HG02763 (cell line): Measurements from ENCODE around the gene NDUFB6.
"Not testable (repeated sequence)": the region's sequence is repeated elsewhere in the genome, so short reads cannot be mapped to it uniquely, and the experiment has no call there.

Source experiments
- ATAC-seq: cut with Tn5 transposase; IDR thresholded peaks from one replicate; pipeline ENCODE4 v1.9.1; 2021; ENCODE audit warnings: mild to moderate bottlenecking, moderate library complexity; ENCODE audit not compliant: unreplicated experiment

The NDUFB6 gene

DNA sequence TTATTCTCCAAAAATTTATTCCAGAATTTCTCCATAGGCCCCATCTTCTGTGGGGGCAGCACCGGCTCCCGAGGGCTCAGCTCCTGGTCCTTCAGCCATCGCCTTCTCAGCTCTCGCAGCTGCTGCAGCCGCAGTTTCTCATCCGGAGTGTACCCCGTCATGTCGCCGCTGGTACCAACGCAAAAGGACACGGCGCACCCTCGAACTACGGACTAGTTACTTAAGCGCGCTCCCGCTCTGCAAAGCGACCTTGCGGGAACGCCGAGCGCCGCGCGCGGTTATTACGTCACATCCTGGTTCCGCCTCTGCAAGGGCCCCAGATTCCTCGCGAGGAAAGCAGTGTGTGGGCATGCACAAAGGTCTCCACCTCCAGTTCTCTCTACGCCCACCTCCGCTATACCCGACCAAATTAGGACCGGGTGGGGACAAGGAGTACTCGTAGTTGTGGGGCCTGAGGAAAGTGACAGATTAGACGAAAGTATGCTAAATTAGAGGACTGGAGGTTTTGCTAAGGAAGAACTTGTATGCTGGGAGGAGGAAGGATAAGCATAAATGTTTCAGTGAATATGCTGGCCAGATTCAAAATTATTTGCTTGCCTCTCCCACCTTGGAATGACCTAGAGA lies at the start of gene NDUFB6:
TSS of gene NDUFB6 (minus strand) at position 260 of the 624 bp plus-strand sequence. CDS start at position 161, 99 bp downstream.
- peak; percentile 79 for ATAC-seq

DNA sequence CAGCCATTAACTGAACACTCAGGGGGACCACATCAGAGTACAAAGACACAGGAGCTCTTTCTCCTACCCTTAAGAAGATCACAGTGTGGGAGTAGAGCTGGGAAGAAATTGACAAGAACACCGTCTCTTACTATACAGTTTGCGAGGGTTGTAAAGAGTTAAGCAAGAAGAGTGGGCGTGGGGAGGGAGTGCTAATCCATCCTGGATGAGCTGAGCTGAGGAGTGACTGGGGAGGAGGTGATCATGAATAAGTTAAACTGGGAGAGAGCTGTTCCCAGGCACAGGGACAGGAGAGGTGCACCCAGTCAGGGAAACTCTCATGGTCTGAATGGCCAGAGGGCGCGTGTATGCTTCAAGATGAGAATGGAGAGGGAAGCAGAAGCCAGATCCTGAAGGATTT lies 45.3 kb upstream of the NDUFB6 start:
- no peak for ATAC-seq

DNA sequence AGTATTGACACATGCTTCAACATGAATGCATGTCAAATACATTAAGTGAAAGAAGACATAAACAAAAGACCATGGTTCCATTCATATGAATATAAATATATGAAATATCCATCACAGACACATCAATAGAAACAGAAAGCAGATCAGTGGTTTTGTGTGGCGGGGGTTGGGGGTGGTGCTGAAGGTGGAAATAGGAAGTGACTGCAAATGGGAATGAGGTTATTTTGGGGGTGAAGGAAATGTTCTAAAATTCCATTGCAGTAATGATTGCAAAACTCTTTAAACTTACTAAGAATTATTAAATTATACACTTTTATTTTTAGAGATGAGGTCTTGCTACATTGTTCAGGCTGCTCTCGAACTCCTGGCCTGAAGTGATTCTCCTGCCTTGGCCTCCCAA lies 33.9 kb upstream of the NDUFB6 start:
- no peak for ATAC-seq

- ATAC-seq = peak; percentile 42
Measured at GRCh38 chr9:32603914-32604852, 31.2 kb upstream of the NDUFB6 start.

DNA sequence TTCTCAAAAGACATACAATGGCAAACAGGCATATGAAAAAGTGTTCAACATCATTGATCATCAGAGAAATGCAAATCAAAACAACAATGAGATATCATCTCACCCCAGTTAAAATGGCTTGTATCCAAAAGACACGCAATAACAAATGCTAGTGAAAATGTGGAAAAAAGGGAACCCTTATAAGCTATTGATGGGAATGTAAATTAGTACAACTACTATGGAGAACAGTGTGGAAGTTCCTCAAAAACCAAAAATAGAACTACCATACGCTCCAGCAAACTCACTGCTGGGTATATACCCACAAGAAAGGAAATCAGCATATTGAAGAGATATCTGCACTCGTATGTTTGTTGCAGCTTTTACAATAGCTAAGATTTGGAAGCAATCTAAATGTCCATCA lies 26.1 kb upstream of the NDUFB6 start:
- ATAC-seq = not testable (repeated sequence)

GRCh38 chr9:32596936-32597335 lies 24.0 kb upstream of the NDUFB6 start:
- no peak for ATAC-seq

DNA sequence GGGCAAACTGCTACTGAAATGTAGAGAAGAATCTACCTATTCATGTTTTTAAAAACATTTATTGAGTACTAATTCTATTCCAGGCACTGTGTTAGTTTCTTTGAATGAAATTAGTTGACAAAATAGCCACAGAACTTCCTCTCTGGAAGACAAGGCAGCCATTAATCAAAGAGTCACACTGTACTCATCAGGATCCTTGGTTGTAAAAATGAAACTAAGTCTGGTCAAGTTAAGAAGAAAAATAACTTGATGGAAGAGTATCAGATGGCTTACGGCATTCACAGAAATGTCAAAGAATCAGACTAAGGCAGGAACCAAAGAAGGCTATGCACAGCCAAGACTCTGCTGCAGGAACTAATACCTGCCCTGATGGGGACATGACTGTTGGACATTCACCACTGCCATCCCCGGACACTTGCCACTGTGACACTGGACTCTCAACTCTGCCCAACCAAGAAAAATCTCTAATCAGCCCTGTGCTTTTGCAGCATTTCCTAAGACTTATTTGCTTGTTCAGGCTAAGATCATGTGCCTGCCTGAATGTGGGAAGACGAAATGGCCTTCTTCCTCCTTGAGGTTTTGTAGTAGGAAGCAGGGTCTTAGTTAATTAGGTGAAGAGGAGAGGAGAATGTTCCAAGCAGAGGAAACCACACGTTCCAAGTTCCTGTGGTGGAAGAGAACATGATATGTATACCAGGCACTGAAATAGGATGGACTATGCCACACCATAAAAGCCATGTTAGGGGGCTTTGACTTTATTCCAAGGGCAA lies 23.3 kb upstream of the NDUFB6 start:
- no peak for ATAC-seq

GRCh38 chr9:32590898-32591297 lies 17.9 kb upstream of the NDUFB6 start:
- ATAC-seq = no peak

DNA sequence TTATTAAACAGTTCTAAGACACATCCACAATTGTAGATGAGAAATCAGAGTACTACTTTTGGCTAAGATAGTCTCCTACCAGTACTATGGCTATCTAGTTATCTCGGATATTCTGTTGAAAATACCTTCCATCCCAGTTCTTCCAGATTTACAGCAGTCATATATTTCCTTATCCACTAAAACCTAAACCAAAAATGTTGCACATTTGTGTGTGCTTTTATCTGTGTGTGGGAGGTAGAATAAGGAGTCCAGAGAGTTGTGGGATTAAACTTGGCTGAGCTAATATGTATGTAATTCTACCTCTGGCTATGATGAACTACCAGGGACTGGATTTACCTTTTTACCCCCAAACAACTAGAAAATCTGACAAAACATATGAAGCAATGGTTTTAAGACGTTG lies 17.5 kb upstream of the NDUFB6 start:
- no peak for ATAC-seq

GRCh38 chr9:32589083-32589723 lies 16.2 kb upstream of the NDUFB6 start:
- no peak for ATAC-seq

DNA sequence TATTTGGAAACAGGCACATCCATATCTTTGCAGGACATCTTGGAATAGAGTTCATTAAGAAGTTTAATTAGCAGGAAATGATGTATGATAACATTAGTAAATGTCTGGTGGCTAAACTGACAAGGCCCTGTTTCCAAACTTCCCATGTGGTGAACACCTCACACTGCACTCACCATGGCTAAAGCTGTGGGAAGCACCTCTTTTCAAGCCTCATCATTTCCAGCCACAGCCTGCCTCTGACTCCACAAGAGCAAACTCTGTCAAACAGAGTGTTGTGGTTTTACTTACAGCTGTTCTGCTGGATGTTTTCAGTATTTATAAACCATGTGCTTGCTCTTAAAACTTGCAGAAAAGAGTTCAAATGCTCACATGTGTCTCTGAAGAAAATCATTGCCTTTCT lies 14.9 kb upstream of the NDUFB6 start:
- ATAC-seq = no peak

- ATAC-seq = no peak
Measured at GRCh38 chr9:32584784-32585183, 11.8 kb upstream of the NDUFB6 start.

GRCh38 chr9:32581512-32582143 lies 8.7 kb upstream of the NDUFB6 start:
- no peak for ATAC-seq

GRCh38 chr9:32580631-32581300 lies 7.8 kb upstream of the NDUFB6 start:
- ATAC-seq = no peak

- ATAC-seq = no peak
Measured at GRCh38 chr9:32579706-32580331, 6.9 kb upstream of the NDUFB6 start.

DNA sequence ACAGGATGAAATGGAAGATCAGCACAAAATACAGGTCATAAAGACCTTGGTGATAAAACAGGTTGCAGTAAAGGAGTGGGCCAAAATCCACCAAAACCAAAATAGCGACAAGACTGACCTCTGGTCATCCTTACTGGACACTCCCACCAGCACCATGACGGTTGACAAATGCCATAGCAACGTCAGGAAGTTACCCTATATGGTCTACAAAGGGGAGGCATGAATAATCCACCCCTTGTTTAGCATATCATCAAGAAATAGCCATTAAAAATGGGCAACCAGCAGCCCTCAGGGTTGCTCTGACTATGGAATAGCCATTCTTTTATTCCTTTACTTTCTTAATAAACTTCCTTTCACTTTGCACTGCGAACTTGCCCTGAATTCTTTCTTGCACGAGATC lies 6.0 kb upstream of the NDUFB6 start:
- no peak for ATAC-seq

- ATAC-seq = no peak
Measured at GRCh38 chr9:32577316-32577715, 4.4 kb upstream of the NDUFB6 start.

DNA sequence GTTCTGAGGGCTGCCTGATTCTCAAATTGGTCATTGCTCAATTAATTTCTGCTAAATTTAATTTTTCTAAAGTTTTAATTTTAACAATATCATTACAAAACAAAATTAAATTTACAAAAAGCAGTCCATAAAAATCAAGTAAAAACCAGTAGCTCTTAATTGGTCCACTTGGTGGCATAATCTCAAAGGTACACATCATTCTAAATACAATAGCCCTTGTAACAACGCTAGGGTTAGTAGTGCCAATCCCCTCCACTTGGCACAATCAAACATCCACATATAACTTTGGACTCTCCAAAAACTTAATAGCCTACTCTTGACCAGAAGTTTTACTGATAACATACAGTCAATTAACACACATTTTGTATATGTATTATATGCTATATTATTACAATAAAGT lies 1.9 kb upstream of the NDUFB6 start:
- ATAC-seq = no peak

DNA sequence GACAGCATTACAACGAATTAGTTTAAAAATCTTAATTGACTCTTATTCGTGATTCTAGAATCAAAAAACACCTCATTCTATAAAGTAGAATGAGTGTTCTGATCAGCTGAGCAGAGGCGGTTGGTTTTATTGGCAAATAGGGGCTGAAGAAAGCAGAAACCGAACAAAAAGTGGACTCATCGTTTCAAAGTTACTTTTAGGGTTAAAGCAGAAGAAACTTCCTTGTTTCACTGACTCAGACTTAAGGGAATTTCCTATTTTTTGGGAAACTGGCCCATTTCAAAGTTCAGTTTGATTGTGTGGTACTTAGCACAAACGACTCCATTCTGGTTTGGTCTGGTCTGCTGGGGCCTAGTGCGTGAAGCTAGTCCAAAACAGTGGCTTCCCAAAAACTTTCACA lies 862 bp upstream of the NDUFB6 start:
- ATAC-seq = no peak
